H1 (cell line): Measurements from ENCODE around the gene KLK8. TPM values are rescaled to one million over a fixed set of nuclear protein-coding genes. Genes with fewer than 3 reads are reported as not detected.

Source experiments
- CREB1 ChIP-seq: IDR thresholded peaks from 2 replicates; pipeline ENCODE4 v1.6.1; 2012; ENCODE audit warnings: inconsistent platforms
- E2F6 ChIP-seq: IDR thresholded peaks from 2 replicates; pipeline ENCODE4 v1.6.1; 2012; ENCODE audit warnings: inconsistent platforms
- FOSL1 ChIP-seq: IDR thresholded peaks from 2 replicates; pipeline ENCODE4 v1.6.1; 2011; ENCODE audit warnings: mild to moderate bottlenecking, low read depth, low read length, moderate library complexity; ENCODE audit not compliant: insufficient read depth
- GTF2F1 ChIP-seq: IDR thresholded peaks from 2 replicates; pipeline ENCODE4 v1.6.1; 2012; ENCODE audit warnings: low read depth, low read length, improper control_type of control experiment, borderline replicate concordance
- MAX ChIP-seq: IDR thresholded peaks from 2 replicates; pipeline ENCODE4 v1.6.1; 2012; ENCODE audit warnings: inconsistent platforms
- SP4 ChIP-seq: IDR thresholded peaks from 2 replicates; pipeline ENCODE4 v1.6.1; 2012; ENCODE audit warnings: low read length, inconsistent platforms
- TAF7 ChIP-seq: optimal IDR thresholded peaks from 2 replicates; pipeline ENCODE3; 2011; ENCODE audit warnings: low read depth, mild to moderate bottlenecking, inconsistent platforms, low read length, moderate library complexity, borderline replicate concordance
- TCF12 ChIP-seq: IDR thresholded peaks from 2 replicates; pipeline ENCODE4 v1.6.1; 2011; ENCODE audit warnings: low read depth, mild to moderate bottlenecking, low read length
- polyA plus RNA-seq, 7 experiments: library from polyadenylated mRNA; depleted of rRNA in 3 of 7; stranded (reverse) in 5 of 7; unstranded in 2 of 7; fragments of >200 nt in 5 of 7; fragments of 200-250 nt in 2 of 7; gene quantifications; 1 replicate in 5 of 7; 2 replicates in 1 of 7; 4 replicates in 1 of 7; pipeline versions ENCODE4 v1.2.1 to v1.2.3, GENCODE V29; 2011 to 2013; ENCODE audit warnings: missing spikeins in 2 of 7, mixed read lengths in 2 of 7
- total RNA-seq: library from RNA; stranded (reverse); fragmentation: NEBNext Ultra II Directional; extraction: Animal tissue kit (Norgen Biotek cat#: 25700); gene quantifications from 2 replicates; pipeline ENCODE4 v1.2.1, GENCODE V29; 2021

The KLK8 gene
- total and polyA plus RNA-seq, 2 of the 8 experiments (the other 6 are each of a cell fraction or from before 2014, with no cell fraction given), result 2.9 to 3.6 TPM

- TF ChIP-seq MAX (no peak), TCF12 (no peak), GTF2F1 (no peak), E2F6 (no peak), TAF7 (no peak), FOSL1 (no peak), CREB1 (no peak), SP4 (no peak)
Observed at GRCh38 chr19:51023946-51024345, 22.5 kb upstream of the KLK8 start (continued).
